UCSD-AML1 (cell line): ENCODE results near the gene ANKRD9.
"Not testable (repeated sequence)": the region's sequence is repeated elsewhere in the genome, so short reads cannot be mapped to it uniquely, and the experiment has no call there.

Experiments
- DNase-seq: peaks from one replicate; lab custom pipeline; 2025; ENCODE audit not compliant: unreplicated experiment; lab: John Stamatoyannopoulos, UW

The ANKRD9 gene

DNA sequence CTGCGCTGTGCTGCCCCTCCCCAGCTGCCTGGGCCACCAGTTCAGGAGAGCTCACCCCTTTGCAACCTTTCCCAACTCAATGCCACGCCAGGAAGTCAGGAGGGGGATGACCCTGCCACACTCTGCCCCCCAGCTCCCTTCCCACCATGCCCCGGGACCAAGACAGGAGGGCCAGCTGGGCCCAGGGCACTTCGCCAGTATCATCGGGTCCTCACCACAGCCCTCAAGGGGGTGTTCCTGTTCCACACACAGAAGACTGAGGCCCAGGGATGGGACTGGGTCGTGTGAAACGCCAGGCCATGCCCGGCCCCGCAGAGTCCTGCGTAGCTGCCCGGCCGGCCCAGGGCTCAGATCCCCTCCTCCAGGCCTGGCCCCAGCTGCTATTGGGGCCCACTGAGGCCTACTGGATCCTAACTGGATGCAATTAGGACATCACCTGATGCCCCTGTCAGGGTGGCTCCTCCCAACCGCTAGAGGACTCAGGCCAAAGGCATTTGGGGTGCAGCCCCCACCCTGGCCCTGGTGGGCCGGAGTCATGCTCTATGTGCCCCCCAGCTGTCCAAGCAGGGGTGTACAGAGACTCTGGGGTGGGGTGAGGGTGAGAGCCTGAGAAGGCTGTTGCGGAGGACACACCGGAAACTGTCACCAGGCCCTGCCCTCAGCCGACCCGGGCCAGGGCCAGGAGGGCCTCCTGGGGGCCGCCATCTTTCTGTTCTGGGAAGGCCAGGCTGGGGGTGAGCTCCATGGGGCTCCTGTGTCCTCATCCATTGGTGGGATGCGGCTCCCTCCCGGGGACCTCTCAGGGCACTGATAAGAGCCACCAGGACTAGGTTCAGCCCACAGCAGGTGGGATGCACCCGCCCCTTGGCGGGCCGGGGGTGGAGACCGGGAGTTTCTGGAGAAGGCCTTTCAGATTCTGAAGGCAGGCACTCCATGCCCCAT is 29.3 kb upstream of the ANKRD9 start:
- DNase-seq = peak; percentile 35

DNA sequence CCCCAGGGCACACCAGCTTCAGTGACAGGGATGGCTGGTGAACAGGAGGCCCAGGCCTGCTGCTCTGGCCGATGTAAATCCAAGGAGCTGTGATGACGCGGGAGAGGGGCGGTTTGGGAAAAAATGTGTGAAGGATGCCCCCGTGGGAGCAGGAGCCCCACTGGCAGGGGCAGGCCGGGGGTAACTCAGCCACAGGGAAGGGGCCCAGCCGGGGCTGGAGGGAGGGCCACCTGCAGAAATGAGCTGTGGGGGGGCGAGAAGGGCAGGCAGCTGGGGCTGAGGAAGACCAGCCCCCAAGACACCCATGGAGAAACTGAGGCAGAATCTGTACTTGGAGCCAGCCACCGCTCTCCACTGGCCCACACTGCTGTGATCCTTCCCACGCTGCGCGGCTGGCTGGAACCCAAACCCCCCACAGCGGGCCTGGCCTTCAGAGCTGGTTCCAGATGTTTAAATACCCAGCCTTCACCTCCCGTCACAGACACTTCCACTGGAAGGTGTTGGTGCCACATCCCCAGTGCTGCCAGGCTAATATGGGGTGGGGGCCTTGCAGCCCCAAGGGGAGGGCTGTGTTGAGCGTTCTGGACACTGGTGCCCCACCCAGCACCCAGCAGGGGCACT is 28.5 kb upstream of the ANKRD9 start:
- no peak for DNase-seq

DNA sequence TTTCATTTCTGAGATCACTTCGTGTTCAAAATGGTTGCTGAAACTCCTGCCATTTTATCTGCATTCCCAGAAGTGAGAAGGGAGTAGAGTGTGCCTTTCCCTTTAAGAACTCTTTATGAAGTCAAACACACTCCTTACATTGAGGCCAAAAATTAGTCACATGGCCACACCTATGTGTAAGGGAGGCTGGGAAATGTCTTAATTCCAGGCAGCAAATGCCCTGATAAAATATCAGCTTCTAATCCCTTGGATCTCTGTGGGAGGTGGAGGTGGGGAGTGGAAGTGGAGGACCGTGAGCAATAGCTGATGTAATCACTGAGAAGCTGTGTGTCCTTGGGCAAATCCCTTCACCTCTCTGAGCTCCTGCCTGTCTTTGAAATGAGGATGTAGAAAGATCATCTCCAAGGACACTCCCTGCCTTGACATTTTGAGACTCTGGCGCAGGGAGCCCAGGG is 22.7 kb upstream of the ANKRD9 start:
- no peak for DNase-seq

DNA sequence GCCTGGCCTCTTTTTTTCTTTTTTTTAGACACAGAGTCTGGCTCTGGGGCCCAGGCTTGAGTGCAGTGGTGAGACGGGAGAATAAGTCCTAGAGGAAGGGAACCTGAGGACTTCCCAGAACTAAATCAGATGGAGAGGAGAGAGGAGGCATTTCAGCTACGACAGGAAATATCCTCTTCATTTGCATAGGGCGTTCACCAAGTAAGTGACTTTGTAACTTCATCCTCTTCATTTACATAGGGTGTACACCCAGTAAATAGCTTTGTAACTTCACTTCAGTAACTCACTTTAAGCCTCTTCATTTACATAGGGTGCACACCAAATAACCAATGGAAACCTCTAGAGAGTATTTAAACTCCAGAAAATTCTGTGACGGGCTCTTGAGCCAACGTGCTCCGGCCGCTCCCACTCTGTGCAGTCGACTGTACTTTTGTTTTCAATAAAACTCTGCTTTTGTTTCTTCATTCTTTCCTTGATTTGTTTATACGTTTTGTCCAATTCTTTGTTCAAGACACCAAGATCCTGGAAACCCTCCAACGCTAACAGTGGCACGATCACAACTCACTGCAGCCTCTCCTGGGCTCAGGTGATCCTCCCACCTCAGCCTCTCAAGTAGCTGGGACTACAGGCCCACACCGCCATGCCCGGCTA is 21.4 kb upstream of the ANKRD9 start:
- no peak for DNase-seq

DNA sequence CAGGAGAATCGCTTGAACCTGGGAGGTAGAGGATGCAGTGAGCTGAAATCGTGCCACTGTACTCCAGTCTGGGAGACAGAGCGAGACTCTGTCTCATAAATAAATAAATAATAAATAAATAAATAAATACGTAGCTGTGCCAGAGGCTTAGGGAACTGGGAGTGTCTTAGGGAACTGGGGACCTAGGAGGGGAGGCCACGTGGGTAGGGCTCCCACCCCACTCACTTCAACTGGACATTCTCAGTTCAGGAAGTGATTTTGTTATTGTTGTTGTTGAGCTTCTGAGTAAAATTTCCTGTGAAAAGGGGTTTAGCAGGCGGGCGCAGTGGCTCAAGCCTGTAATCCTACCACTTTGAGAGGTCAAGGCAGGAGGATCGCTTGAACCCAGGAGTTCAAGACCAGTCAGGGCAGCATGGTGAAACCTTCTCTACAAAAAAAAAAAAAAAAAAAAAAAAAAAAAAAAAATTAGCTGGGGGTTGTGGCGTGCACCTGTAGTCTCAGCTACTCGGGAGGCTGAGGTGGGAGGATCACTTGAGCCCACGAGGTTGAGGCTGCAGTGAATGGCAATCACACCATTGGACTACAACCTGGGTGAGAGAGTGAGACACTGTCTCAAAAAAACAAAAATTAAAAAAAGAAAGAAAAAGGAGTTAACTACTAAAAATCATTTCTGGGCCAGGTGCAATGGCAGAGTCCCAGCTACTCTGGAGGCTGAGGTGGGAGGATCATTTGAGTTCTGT is 19.0 kb upstream of the ANKRD9 start:
- no peak for DNase-seq

DNA sequence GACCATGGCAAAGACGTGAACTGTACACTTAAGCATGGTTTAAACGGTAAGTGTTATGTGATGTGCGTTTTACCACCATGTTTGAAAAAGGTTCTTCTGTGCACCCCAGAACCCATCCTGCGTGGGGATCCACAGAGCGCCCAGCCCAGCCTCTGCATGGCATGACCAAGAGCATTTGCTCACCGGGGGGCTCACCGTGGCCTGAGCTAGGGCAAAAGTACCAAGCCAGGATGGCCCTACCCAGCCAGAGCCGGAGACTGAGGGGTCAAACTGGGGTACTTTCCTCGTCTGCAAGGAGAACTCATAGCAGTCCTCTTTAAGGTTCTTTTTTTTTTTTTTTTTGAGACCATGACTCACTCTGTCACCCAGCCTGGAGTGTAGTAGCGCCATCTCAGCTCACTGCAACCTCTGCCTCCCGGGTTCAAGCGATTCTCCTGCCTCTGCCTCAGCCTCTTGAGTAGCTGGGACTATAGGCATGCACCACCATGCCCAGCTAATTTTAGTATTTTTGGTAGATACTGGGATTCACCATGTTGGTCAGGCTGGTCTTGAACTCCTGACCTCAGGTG is 16.4 kb upstream of the ANKRD9 start:
- no peak for DNase-seq

DNA sequence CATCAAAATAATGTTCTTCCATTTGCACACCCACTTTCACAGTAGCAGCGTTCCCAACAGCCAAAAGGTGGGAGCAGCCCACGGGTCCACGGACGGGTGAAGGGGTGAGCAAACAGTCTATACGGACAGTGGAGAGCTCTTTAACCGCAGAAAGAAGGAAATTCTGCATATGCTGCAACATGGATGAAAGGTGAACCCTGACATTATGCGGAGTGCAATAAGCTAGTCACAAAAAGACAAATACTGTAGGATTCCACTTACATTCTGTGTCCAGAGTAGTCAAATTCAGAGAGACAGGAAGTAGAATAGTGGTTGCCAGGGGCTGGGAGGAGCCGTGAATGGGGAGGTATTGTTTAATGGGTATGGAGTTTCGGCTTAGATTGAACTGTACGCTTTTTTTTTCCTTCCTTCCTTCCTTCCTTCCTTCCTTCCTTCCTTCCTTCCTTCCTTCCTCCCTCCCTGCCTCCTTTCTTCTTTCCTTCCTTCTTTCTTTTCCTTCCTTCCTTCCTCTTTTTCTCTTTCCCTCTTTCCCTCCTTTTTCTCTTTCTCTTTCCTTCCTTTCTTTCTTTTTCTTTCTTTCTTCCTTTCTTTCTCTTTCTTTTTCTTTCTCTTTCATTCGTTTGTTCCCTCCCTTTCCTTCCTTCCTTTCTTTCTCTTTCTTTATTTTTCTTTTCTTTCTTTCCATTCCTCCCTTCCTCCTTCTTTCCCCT is 15.8 kb upstream of the ANKRD9 start:
- no peak for DNase-seq

DNA sequence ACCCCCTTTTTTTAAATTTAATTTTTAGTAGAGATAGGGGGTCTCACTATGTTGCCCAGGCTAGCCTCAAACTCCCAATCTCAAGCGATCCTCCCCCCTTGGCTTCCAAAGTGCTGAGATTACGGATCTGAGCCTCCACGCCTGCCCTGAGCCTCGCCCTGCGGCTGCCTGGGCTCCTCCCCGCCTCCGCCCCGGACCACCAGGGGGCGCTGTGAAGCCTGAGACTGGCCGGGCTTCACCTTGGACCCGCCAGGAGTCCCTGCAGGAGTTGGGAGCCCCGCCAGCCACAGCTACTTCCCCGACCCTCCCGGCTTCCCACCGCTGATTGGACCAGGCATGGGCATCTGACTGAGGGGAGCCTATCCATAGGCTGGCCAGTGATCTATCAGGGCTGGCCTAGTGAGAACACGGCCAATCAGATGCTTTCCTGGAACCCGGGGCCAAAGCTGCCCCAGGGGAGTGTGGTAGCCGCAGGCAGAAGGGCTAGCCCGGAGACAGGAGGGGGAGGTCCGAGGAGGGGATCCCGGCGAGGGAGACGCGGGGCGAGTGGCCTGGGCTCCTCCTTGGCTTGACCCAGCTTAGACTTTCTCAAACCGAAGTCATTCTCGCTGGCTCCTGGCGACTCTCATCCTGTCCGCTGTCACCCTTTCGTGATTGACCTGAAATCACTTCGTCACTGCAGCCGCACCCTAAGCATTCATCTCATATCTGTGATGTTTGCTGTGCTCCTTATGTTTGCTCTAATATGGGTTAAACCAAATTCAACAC is 15.1 kb upstream of the ANKRD9 start:
- peak; percentile 98 for DNase-seq

DNA sequence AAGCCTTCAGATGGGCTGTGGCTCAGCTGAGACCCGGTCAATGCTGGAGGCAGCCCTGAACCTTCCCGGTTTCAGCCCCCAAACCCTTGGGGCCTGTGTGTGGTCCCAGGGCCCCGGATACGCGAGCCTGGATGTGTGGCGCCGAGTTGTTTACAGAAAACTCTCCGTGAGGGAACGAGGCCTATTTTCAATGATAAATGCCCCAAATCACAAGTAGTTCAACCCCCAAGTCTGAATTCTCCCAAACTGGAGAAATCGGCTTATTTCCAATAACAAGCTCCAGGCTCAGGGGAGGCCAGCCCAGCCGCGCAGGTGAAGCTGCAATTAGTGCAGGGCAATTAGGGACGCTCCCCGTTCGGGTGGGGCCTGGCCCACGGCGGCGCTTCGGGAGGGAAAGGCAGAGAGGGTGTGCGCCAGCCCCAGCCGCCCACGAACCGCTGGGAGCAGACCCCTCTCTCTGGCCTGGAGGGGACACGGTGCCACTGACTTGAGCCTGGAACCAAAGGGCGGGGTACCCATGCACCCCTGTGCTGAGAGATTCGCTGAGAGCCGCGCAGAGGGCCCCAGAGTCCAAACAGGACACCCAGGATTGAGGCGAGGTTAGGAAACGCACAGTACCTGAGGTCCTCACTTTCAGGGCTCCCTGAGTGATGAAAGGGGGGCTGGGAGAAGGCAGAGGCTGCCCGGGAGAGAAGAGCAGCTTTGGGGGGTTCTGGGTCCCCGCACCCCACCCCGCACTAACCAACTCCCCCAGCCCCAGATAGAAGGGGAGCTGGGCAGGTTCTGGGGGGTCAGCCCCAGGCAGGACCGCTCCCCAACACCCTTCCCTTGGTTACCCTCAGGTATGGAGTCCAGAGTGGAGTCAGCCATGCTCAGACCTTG is 14.2 kb upstream of the ANKRD9 start:
- no peak for DNase-seq

DNA sequence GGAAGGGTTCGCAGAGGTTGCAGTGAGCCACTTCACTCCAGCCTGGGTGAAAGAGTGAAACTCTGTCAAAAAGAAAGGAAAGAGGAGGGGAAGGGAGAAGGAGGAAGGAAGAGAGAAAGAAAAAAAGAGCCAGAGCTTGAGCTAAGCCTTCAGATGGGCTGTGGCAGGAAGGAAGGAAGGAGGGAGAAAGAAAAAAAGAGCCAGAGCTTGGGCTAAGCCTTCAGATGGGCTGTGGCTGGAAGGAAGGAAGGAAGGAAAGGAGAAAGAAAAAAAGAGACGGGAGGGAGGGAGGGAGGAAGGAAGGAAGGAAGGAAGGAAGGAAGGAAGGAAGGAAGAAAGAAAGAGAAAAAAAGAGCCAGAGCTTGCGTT is 13.6 kb upstream of the ANKRD9 start:
- DNase-seq = no peak

DNA sequence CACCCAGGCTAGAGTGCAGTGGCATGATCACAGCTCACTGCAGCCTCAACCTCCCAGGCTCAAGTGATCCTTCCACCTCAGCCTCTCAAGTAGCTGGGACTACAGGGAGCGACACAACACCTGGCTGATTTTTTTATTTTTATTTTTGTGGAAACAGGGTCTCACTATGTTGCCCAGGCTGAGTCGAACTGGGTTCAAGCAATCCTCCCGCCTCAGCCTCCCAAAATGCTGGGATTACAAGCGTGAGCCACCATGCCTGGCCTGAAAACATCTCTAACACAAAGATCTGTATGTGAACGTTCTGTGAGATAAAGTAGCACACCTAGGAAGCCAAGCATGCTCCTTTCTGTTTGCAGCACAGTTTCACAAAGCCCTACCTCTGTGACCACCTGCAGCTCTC is 10.1 kb upstream of the ANKRD9 start:
- not testable (repeated sequence) for DNase-seq

DNA sequence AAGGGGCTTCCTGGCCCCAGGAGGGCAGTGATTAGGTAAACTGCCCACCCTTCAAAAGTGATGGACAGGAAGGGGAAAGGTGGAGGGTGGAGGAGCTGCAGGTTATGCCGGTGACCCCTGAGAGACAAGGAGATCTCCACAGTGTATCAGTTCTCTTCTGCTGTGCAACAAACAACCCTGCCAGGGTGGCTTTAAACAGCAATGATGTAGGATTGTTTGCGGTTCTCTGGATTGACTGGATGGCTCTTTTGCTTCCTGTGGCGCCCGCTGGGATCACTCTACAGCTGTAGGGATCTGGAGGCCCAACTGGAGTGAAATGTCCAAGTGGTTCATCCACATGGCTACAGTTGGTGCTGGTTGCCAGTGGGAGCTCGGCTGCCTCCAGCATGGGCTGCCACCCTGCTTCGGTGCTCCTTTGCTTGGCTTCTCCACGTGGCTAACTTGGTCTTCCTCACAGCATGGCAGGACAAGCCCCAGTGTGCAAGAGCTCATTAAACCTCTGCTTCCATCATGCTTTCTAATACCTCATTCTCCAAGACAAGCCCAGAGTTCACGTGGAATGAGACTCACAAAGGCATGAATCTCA is 8.6 kb upstream of the ANKRD9 start:
- DNase-seq = no peak

DNA sequence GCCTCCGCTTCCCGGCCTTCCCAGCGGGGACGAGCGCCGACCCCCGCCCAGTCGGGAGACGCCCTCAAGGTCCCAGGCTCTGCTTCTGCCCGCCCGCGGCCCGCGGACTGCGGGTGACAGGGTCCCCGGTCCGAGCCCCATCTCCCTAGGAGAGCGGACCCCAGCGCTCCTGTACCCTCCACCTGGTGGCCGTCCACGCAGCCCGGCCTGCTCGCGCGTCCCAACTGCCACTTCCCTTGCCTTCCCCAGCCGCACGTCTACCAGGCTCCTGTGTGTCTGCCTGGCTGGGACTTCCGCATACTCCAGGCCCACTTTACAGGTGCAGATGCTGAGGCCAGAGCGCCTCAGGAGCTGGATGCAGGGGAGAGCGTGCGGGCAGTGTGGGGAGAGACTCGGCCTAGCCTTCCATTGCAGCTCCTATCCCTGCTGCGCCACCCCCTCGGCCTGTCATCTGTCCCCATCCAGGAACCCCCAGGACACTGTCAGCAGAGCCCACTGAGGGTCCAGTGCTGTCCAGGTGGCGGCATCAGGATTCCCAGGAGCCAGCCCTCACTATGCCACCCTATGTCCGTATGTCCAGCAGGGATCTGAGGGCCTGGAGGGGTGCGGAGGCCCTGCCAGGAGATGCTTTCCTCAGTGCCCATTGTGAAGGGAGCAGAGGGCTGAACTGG is 8.0 kb upstream of the ANKRD9 start:
- DNase-seq = no peak

DNA sequence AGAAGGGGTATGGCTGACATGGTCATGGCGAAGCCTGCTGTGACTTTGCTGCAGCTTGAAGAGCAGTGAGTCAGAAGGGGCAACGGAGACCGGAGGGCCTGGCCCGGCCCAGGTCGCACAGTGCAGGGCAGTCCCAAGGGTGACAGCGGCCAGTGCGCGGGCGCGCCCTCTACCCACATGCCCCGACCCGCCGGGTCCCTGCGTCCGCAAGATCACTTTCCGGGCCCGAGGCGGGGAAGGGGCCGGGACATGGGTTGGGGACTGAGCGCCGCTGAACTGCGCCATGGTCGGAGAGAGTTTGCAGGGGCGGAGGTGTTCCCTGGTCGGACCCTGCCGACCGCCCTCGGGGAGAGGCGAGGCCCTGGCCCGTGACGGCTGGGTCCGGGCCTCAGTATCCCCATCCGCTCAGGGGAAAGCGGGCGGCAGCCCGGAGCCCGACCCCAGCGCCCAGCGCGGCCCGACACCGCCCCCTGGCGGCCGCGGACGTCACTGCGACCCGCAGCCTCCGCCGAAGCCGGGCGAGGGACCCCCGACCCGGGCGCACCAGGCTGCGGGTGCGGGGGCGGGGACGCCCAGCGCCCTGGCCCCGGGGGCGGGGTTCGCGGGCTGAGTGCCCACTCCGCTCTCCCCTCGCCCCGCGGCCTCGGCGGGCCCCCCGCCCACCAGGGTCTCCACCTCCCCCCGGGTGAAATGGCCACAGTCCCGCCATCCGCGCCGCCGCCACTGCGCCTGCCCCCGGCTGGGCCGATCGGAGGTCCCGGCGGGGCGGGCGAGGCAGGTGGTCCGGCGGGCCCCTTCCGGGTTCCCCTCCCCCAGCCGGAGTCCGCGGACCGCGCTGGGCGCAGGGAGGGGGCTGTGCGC is 7.2 kb upstream of the ANKRD9 start:
- peak; percentile 83 for DNase-seq

DNA sequence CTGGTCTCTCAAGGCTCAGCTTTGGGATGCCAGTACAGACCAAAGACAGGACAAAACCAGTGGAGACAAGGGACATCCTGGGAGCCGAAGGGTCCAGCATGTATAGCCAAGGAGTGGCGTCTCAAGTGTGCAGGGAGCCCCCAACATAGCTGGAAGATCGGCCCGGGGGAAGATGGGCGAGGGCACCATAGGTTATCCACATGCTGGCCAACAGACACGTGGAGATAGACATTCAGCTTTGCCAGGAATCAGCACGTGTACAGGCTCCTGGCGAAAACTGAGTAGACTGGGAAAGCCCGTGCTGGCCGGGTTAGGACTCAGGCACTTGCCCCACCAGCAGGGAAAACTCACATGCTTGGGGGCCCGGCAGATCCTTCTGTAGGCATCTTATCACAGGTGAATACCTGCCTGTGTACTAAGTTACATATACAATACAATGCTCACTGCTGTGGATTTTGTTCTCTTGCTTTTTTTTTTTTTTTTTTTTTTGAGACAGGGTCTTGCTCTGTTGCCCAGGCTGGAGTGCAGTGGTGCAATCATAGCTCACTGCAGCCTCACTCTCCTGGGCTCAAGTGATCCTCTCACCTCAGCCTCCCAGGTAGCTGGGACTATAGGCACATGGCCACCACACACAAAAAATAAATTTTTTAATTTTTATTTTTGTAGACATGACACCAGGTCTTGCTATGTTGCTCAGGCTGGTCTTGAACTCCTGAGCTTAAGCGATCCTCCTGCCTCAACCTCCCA is 5.6 kb upstream of the ANKRD9 start:
- DNase-seq = no peak
